ENCODE measurements around the gene MRPS26.
"Not testable (repeated sequence)": the region's sequence is repeated elsewhere in the genome, so short reads cannot be mapped to it uniquely, and the experiment has no call there.

Gene MRPS26

GRCh38 chr20:3045816-3046676 lies at the start of gene MRPS26:
Gene MRPS26, plus strand, starts transcription at chr20:3046052. Its CDS starts 17 bp downstream, at chr20:3046069.
- peak; percentile 79 to 84 for DNase-seq

- DNase-seq, result no peak
These were observed 47.1 kb upstream of the MRPS26 start for GRCh38 chr20:2998728-2999127.

GRCh38 chr20:3000852-3001523 lies 44.9 kb upstream of the MRPS26 start:
- DNase-seq, result peak; percentile 43 to 45

- no peak for DNase-seq
These were observed 42.4 kb upstream of the MRPS26 start for GRCh38 chr20:3003416-3003815.

- no peak for DNase-seq
These were observed 34.7 kb upstream of the MRPS26 start for GRCh38 chr20:3010985-3011723.

- DNase-seq, result no peak
These were observed 34.1 kb upstream of the MRPS26 start for GRCh38 chr20:3011752-3012151.

GRCh38 chr20:3013771-3014170 lies 32.1 kb upstream of the MRPS26 start:
- no peak for DNase-seq

GRCh38 chr20:3014179-3014578 lies 31.7 kb upstream of the MRPS26 start:
- no peak for DNase-seq

- DNase-seq, result no peak
These were observed 31.2 kb upstream of the MRPS26 start for GRCh38 chr20:3014662-3015061.

GRCh38 chr20:3015302-3015701 lies 30.6 kb upstream of the MRPS26 start:
- not testable (repeated sequence) for DNase-seq

- no peak for DNase-seq
These were observed 24.5 kb upstream of the MRPS26 start for GRCh38 chr20:3021327-3021726.

GRCh38 chr20:3021777-3022176 lies 24.1 kb upstream of the MRPS26 start:
- DNase-seq, result no peak

- not testable (repeated sequence) for DNase-seq
These were observed 23.0 kb upstream of the MRPS26 start for GRCh38 chr20:3022559-3023490.

GRCh38 chr20:3027987-3028386 lies 17.9 kb upstream of the MRPS26 start:
- DNase-seq, result no peak

GRCh38 chr20:3031524-3032147 lies 14.2 kb upstream of the MRPS26 start:
- DNase-seq, result no peak

GRCh38 chr20:3032624-3033023 lies 13.2 kb upstream of the MRPS26 start:
- no peak for DNase-seq

GRCh38 chr20:3037654-3038053 lies 8.2 kb upstream of the MRPS26 start:
- no peak for DNase-seq

- no peak for DNase-seq
These were observed 7.4 kb upstream of the MRPS26 start for GRCh38 chr20:3038454-3038853.

- no peak for DNase-seq
These were observed 6.4 kb upstream of the MRPS26 start for GRCh38 chr20:3039426-3039825.

- no peak for DNase-seq
These were observed 5.8 kb upstream of the MRPS26 start for GRCh38 chr20:3040086-3040485.

GRCh38 chr20:3041854-3042409 lies 3.9 kb upstream of the MRPS26 start:
- DNase-seq, result no peak

GRCh38 chr20:3042625-3043024 lies 3.2 kb upstream of the MRPS26 start:
- no peak for DNase-seq
